ENCODE measurements around the gene SUGCT. TPM values are rescaled to one million over a fixed set of nuclear protein-coding genes. Genes with fewer than 3 reads are reported as not detected.

The SUGCT gene
- total and polyA plus RNA-seq, 9 of the 15 experiments (the other 6 are each of a cell fraction or from before 2014, with no cell fraction given), result 0.58 to 2.5 (median 1.4) TPM

GRCh38 chr7:40470817-40471216 lies 336.0 kb downstream of the SUGCT start:
- Histone ChIP-seq H3K4me1 (replicated peaks in 1 of 2; ENCODE audit: control insufficient read depth in 2 of 2, insufficient read depth in 2 of 2, low read length in 2 of 2) (no peaks in the 10 kb centered on the region), H3K79me2 (ENCODE audit: control insufficient read depth, insufficient read depth, low read length) (no peaks in the 10 kb centered on the region), H4K20me1 (replicated peaks; ENCODE audit: control insufficient read depth, insufficient read depth, low read length) (no peaks in the 10 kb centered on the region), H3K27ac (ENCODE audit: extremely low read depth, low read depth, low read length) (no peak overlapping the region), H3K9me3 (replicated peaks; ENCODE audit: control insufficient read depth, insufficient read depth, low read depth, low read length) (no peaks in the 10 kb centered on the region), H3K27me3 (ENCODE audit: control insufficient read depth in 2 of 2, insufficient read depth in 2 of 2, low read length in 2 of 2) (no peaks in the 10 kb centered on the region), H3K9me1 (ENCODE audit: control insufficient read depth, insufficient read depth, low read length) (no peaks in the 10 kb centered on the region), H3K36me3 (ENCODE audit: control insufficient read depth, insufficient read depth, low read length) (no peaks in the 10 kb centered on the region), H3K4me3 (no peak overlapping the region), H3K4me2 (ENCODE audit: insufficient read depth, low read length) (no peak overlapping the region), H2AFZ (ENCODE audit: low read depth, low read length) (no peak overlapping the region), H3K9ac (ENCODE audit: insufficient read depth in 1 of 2, low read depth in 2 of 2, low read length in 2 of 2) (no peak overlapping the region)
- ChIA-PET POLR2A (no interaction called here), CTCF (ENCODE audit: low intra/inter-chr PET ratio) (no interaction called here)
- WGBS (ENCODE audit: insufficient coverage, low coverage, missing lambda C conversion rate), result 9% methylated on average over 1 of the region's 1 CpG
- in situ Hi-C loops (cut with MboI) (no loop called here), intact Hi-C loops (cut with micrococcal nuclease) (no loop called here)
- TF ChIP-seq ZNF609 (CRISPR knock-in tag; IDR thresholded peaks at IDR 0.05; ENCODE audit: borderline replicate concordance) (no peak), ZNF79 (CRISPR knock-in tag; IDR thresholded peaks at IDR 0.05; ENCODE audit: low read depth) (no peak), NKRF (IDR thresholded peaks at IDR 0.05; ENCODE audit: borderline replicate concordance) (no peak), E2F5 (CRISPR knock-in tag; IDR thresholded peaks at IDR 0.05) (no peak), SMARCC2 (IDR thresholded peaks at IDR 0.05; ENCODE audit: low read depth) (no peak), ZNF408 (CRISPR knock-in tag; IDR thresholded peaks at IDR 0.05; ENCODE audit: low read depth) (no peak), NFIX (CRISPR knock-in tag; IDR thresholded peaks at IDR 0.05; ENCODE audit: low read depth) (no peak), TRIM24 (IDR thresholded peaks at IDR 0.05) (no peak), ZNF354B (CRISPR knock-in tag; IDR thresholded peaks at IDR 0.05) (no peak), ZBTB5 (IDR thresholded peaks at IDR 0.05) (no peak)
- FAIRE-seq (no peak), ATAC-seq (no peak), DNase-seq (ENCODE audit: extremely low read depth in 1 of 4, low spot score in 3 of 4) (no peak)
- BruUV-seq (replicated peaks), result no TSS peak

All from K562 (cell line).